ENCODE data around the gene PNMA5.

Gene PNMA5

DNA sequence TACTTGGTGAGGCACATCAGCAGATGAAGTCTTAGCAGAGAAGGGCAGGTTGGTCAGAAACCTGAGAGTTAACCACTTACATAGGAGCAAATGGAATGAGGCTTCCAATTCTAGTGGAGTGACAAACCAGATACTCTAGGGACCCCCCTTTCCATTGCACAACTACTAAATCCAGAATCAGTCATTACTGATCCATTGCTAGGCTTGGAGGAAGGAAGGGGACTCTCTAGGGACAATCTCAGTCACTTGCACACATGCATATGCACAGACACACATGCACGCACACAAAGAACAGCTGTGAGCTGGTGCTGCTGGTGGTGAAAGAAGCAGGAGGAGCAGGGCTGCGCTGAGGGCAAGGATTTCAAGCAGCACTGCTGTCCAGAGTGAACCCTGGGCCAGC, 25.7 kb downstream of the PNMA5 start:
- Histone ChIP-seq H3K27me3 (ENCODE audit: insufficient read depth, low read length) (no peaks in the 10 kb centered on the region), H3K4ac (ENCODE audit: low read depth, low read length) (no peak overlapping the region), H3K27ac (ENCODE audit: low read depth, low read length) (no peak overlapping the region), H3K9ac (ENCODE audit: low read length) (no peak overlapping the region), H3K14ac (ENCODE audit: low read length) (no peak overlapping the region), H3K9me3 (ENCODE audit: insufficient read depth, low read depth, low read length) (no peaks in the 10 kb centered on the region), H4K12ac (ENCODE audit: low read depth, low read length) (no peak overlapping the region), H3K18ac (ENCODE audit: low read length) (no peak overlapping the region), H4K8ac (ENCODE audit: low read depth, low read length) (no peak overlapping the region), H2BK120ac (ENCODE audit: insufficient read depth, low read length, poor library complexity) (no peak overlapping the region), H3K79me1 (ENCODE audit: low read length) (no peaks in the 10 kb centered on the region), H3K4me3 (ENCODE audit: low read depth, low read length) (no peak overlapping the region), H3K4me2 (ENCODE audit: low read length) (no peak overlapping the region), H3K79me2 (ENCODE audit: control insufficient read depth, insufficient read depth, low read length, poor library complexity) (no peaks in the 10 kb centered on the region), H4K91ac (ENCODE audit: low read depth, low read length) (no peak overlapping the region), H3K23ac (ENCODE audit: low read length) (no peak overlapping the region), H2AK5ac (ENCODE audit: low read length) (no peak overlapping the region), H2BK5ac (ENCODE audit: low read depth, low read length, poor library complexity) (no peak overlapping the region), H2AFZ (ENCODE audit: insufficient read depth, low read length, poor library complexity) (no peak overlapping the region), H3K4me1 (ENCODE audit: control insufficient read depth in 1 of 2, insufficient read depth in 2 of 2, low read length in 2 of 2) (no peaks in the 10 kb centered on the region), H2BK12ac (ENCODE audit: low read length) (no peak overlapping the region), H3K36me3 (ENCODE audit: control insufficient read depth in 1 of 2, insufficient read depth in 2 of 2, low read length in 2 of 2) (peaks cover 25 to 57% of the 10 kb centered on the region in 2 experiments)
- DNase-seq, result no peak
- no CpG with 5 or more reads among the region's 2 CpGs for WGBS (ENCODE audit: extremely low coverage, insufficient coverage, insufficient read length)

DNA sequence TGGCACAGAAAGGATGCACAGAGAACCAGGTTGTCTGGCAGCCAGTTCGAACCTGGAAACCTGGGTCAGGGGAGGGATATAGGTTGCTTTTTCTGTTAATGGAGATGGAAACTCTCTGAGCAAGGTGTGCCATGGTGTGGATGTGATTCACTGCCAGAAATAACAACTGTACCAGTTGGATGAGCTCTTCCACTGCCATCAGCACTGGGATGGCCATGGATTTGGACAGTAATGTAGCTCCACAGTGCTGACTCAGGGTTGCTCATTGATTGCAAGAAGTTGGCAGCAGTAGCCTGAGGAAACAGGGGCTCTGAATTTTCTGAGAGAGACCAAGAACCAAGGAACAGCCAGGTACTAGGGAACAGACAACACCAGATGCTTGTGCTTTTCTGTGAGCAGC, 33.8 kb downstream of the PNMA5 start:
- no CpG with 5 or more reads among the region's 1 CpG for WGBS (ENCODE audit: extremely low coverage, insufficient coverage, insufficient read length)
- no peak overlapping the region for H3K4me3 ChIP-seq (ENCODE audit: low read depth, low read length)
- no peak overlapping the region for H3K14ac ChIP-seq (ENCODE audit: low read length)
- no peak overlapping the region for H2BK12ac ChIP-seq (ENCODE audit: low read length)
- H3K4ac ChIP-seq (ENCODE audit: low read depth, low read length), result no peak overlapping the region
- H3K9ac ChIP-seq (ENCODE audit: low read length), result no peak overlapping the region
- H2AK5ac ChIP-seq (ENCODE audit: low read length), result no peak overlapping the region
- H2AFZ ChIP-seq (ENCODE audit: insufficient read depth, low read length, poor library complexity), result no peak overlapping the region
- no peak for DNase-seq
- no peak overlapping the region for H3K27ac ChIP-seq (ENCODE audit: low read depth, low read length)
- no peak overlapping the region for H3K23ac ChIP-seq (ENCODE audit: low read length)
- no peak overlapping the region for H4K91ac ChIP-seq (ENCODE audit: low read depth, low read length)
- H2BK5ac ChIP-seq (ENCODE audit: low read depth, low read length, poor library complexity), result no peak overlapping the region
- no peaks in the 10 kb centered on the region for H3K4me1 ChIP-seq (ENCODE audit: control insufficient read depth in 1 of 2, insufficient read depth in 2 of 2, low read length in 2 of 2)
- peaks cover 8 to 34% of the 10 kb centered on the region in 2 experiments for H3K36me3 ChIP-seq (ENCODE audit: control insufficient read depth in 1 of 2, insufficient read depth in 2 of 2, low read length in 2 of 2)
- no peaks in the 10 kb centered on the region for H3K9me3 ChIP-seq (ENCODE audit: insufficient read depth, low read depth, low read length)
- H3K79me1 ChIP-seq (ENCODE audit: low read length), result no peaks in the 10 kb centered on the region
- no peaks in the 10 kb centered on the region for H3K27me3 ChIP-seq (ENCODE audit: insufficient read depth, low read length)
- no peak overlapping the region for H4K12ac ChIP-seq (ENCODE audit: low read depth, low read length)
- no peak overlapping the region for H2BK120ac ChIP-seq (ENCODE audit: insufficient read depth, low read length, poor library complexity)
- no peak overlapping the region for H3K4me2 ChIP-seq (ENCODE audit: low read length)
- no peaks in the 10 kb centered on the region for H3K79me2 ChIP-seq (ENCODE audit: control insufficient read depth, insufficient read depth, low read length, poor library complexity)
- H4K8ac ChIP-seq (ENCODE audit: low read depth, low read length), result no peak overlapping the region
- H3K18ac ChIP-seq (ENCODE audit: low read length), result no peak overlapping the region

GRCh38 chrX:152959626-152960025, 34.3 kb downstream of the PNMA5 start:
- Histone ChIP-seq H3K4ac (ENCODE audit: low read depth, low read length) (no peak overlapping the region), H3K4me3 (ENCODE audit: low read depth, low read length) (no peak overlapping the region), H3K36me3 (ENCODE audit: control insufficient read depth in 1 of 2, insufficient read depth in 2 of 2, low read length in 2 of 2) (peaks cover 8 to 31% of the 10 kb centered on the region in 2 experiments), H3K4me2 (ENCODE audit: low read length) (no peak overlapping the region), H3K9ac (ENCODE audit: low read length) (no peak overlapping the region), H2BK120ac (ENCODE audit: insufficient read depth, low read length, poor library complexity) (no peak overlapping the region), H2AFZ (ENCODE audit: insufficient read depth, low read length, poor library complexity) (no peak overlapping the region), H4K91ac (ENCODE audit: low read depth, low read length) (no peak overlapping the region), H3K27me3 (ENCODE audit: insufficient read depth, low read length) (no peaks in the 10 kb centered on the region), H2BK5ac (ENCODE audit: low read depth, low read length, poor library complexity) (no peak overlapping the region), H3K27ac (ENCODE audit: low read depth, low read length) (no peak overlapping the region), H4K8ac (ENCODE audit: low read depth, low read length) (no peak overlapping the region), H3K9me3 (ENCODE audit: insufficient read depth, low read depth, low read length) (no peaks in the 10 kb centered on the region), H2BK12ac (ENCODE audit: low read length) (no peak overlapping the region), H3K79me1 (ENCODE audit: low read length) (no peaks in the 10 kb centered on the region), H3K14ac (ENCODE audit: low read length) (no peak overlapping the region), H3K23ac (ENCODE audit: low read length) (no peak overlapping the region), H4K12ac (ENCODE audit: low read depth, low read length) (no peak overlapping the region), H2AK5ac (ENCODE audit: low read length) (no peak overlapping the region), H3K4me1 (ENCODE audit: control insufficient read depth in 1 of 2, insufficient read depth in 2 of 2, low read length in 2 of 2) (no peaks in the 10 kb centered on the region), H3K79me2 (ENCODE audit: control insufficient read depth, insufficient read depth, low read length, poor library complexity) (no peaks in the 10 kb centered on the region), H3K18ac (ENCODE audit: low read length) (no peak overlapping the region)
- WGBS (ENCODE audit: extremely low coverage, insufficient coverage, insufficient read length), result no CpG with 5 or more reads among the region's 6 CpGs
- no peak for DNase-seq

DNA sequence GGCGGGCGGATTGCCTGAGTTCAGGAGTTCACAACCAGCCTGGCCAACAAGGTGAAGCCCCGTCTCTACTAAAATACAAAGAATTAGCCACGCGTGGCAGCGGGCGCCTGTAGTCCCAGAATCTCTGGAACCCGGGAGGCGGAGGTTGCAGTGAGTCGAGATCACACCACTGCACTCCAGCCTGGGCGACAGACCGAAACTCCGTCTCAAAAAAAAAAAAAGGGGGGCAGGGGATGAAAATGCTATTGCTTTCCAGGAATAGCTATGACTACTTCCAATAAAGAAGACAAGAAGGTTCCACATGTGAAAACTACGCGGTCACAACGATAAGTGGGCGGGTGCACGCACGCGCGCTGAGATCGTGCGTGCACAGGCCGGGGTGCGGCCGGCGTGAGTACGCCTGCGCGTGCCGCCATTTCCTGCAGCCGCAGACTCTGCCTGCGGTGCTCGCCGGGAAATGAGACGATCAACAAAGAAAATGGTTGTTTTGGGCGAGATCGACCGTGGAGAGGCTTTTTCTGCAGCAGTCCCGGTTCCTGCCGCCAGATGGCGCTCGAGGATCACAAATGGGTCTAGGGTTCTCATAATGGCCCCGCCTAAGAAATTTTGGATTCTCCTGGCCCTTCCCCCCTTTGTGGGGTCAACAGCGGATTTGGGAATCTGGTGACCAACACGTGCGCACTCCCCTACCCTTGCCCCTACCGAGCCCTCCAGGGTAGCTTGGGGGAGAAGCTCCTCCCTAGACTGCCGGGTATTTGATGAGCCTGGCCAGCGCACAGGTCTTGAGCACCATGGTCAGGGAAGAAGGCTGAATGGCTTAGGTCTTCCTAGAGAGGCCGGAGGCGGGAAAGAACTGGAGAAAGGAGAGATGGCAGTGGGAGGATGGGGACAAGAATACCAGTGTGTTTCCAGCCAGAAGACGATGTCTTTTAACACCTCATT, 35.1 kb downstream of the PNMA5 start:
- DNase-seq, result peak; percentile 86 to 93
- peaks cover 6 to 25% of the 10 kb centered on the region in 2 experiments for H3K36me3 ChIP-seq (ENCODE audit: control insufficient read depth in 1 of 2, insufficient read depth in 2 of 2, low read length in 2 of 2)
- no peak overlapping the region for H3K4me3 ChIP-seq (ENCODE audit: low read depth, low read length)
- H2AK5ac ChIP-seq (ENCODE audit: low read length), result no peak overlapping the region
- no peak overlapping the region for H3K4ac ChIP-seq (ENCODE audit: low read depth, low read length)
- peak overlapping the region; percentile 66 for H4K12ac ChIP-seq (ENCODE audit: low read depth, low read length)
- H3K14ac ChIP-seq (ENCODE audit: low read length), result no peak overlapping the region
- H3K4me1 ChIP-seq (ENCODE audit: control insufficient read depth in 1 of 2, insufficient read depth in 2 of 2, low read length in 2 of 2), result no peaks in the 10 kb centered on the region
- peak overlapping the region; percentile 45 for H3K4me2 ChIP-seq (ENCODE audit: low read length)
- no peak overlapping the region for H3K27ac ChIP-seq (ENCODE audit: low read depth, low read length)
- no CpG with 5 or more reads among the region's 53 CpGs for WGBS (ENCODE audit: extremely low coverage, insufficient coverage, insufficient read length)
- H4K91ac ChIP-seq (ENCODE audit: low read depth, low read length), result no peak overlapping the region
- no peak overlapping the region for H3K9ac ChIP-seq (ENCODE audit: low read length)
- no peak overlapping the region for H2BK120ac ChIP-seq (ENCODE audit: insufficient read depth, low read length, poor library complexity)
- H2AFZ ChIP-seq (ENCODE audit: insufficient read depth, low read length, poor library complexity), result peak overlapping the region; percentile 77
- H3K18ac ChIP-seq (ENCODE audit: low read length), result no peak overlapping the region
- H3K27me3 ChIP-seq (ENCODE audit: insufficient read depth, low read length), result no peaks in the 10 kb centered on the region
- no peaks in the 10 kb centered on the region for H3K79me2 ChIP-seq (ENCODE audit: control insufficient read depth, insufficient read depth, low read length, poor library complexity)
- H3K79me1 ChIP-seq (ENCODE audit: low read length), result no peaks in the 10 kb centered on the region
- no peak overlapping the region for H2BK12ac ChIP-seq (ENCODE audit: low read length)
- no peaks in the 10 kb centered on the region for H3K9me3 ChIP-seq (ENCODE audit: insufficient read depth, low read depth, low read length)
- H2BK5ac ChIP-seq (ENCODE audit: low read depth, low read length, poor library complexity), result no peak overlapping the region
- H4K8ac ChIP-seq (ENCODE audit: low read depth, low read length), result peak overlapping the region; percentile 74
- H3K23ac ChIP-seq (ENCODE audit: low read length), result no peak overlapping the region
